ENCODE measurements around the gene ZBTB7C. TPM values are rescaled to one million over a fixed set of nuclear protein-coding genes. Genes with fewer than 3 reads are reported as not detected.

The ZBTB7C gene
- total and polyA plus RNA-seq, 2 of the 8 experiments (the other 6 are each of a cell fraction or from before 2014, with no cell fraction given), result 0.15 to 0.45 TPM

DNA sequence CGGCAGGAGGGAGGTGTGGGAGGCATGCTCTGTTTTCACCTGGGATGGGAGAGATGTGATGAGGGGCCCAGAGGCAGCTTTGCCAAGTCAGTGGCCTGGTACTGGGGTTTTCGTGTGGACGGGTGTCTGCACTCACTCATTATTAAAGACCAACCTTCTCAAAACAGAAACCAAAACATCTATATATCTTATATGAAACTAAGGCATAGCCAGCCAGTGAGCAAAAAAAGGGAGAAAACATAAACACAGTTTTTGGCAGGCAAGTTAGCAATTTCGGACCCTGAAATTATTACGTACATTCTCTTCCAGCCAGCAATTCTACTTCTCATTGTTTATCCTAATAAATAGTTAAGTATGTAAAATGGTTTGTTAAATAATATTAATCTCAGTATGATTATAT, 297.6 kb downstream of the ZBTB7C start:
- Histone ChIP-seq H3K36me3 (ENCODE audit: control insufficient read depth in 2 of 4, insufficient read depth in 4 of 4, low read length in 3 of 4) (no peaks in the 10 kb centered on the region), H4K20me1 (replicated peaks in 1 of 2; ENCODE audit: control insufficient read depth in 1 of 2, insufficient read depth in 2 of 2, low read length in 2 of 2) (no peaks in the 10 kb centered on the region), H2AFZ (ENCODE audit: low read length) (no peak overlapping the region), H2BK120ac (replicated peaks; ENCODE audit: low read depth, low read length) (no peak overlapping the region), H3K9me3 (ENCODE audit: insufficient read depth in 2 of 2, low read depth in 1 of 2, low read length in 1 of 2) (no peaks in the 10 kb centered on the region), H2BK12ac (ENCODE audit: low read depth, low read length) (no peak overlapping the region), H3K18ac (ENCODE audit: extremely low read depth, low read length) (no peak overlapping the region), H3K23me2 (ENCODE audit: low read depth, low read length) (peaks cover 5% of the 10 kb centered on the region; the same call in 1 of the 2 replicates), H3K4me3 (ENCODE audit: extremely low read depth in 1 of 4, insufficient read depth in 2 of 4, low read depth in 3 of 4, low read length in 4 of 4) (no peak overlapping the region), H3K79me1 (ENCODE audit: low read depth, low read length) (no peaks in the 10 kb centered on the region), H3K27me3 (replicated peaks in 1 of 4; ENCODE audit: control insufficient read depth in 3 of 4, extremely low read depth in 1 of 4, insufficient read depth in 3 of 4, low read length in 3 of 4) (peaks cover 0 to 2% (median 0%) of the 10 kb centered on the region in 4 experiments; a peak in 3 of 7 replicates), H3K9ac (replicated peaks in 1 of 4; ENCODE audit: extremely low read depth in 1 of 4, low read depth in 3 of 4, low read length in 3 of 4) (no peak overlapping the region), H3K4me2 (ENCODE audit: insufficient read depth in 1 of 2, low read depth in 2 of 2, low read length in 2 of 2) (no peak overlapping the region), H4K91ac (replicated peaks; ENCODE audit: insufficient read length, low read length) (no peak overlapping the region), H2BK5ac (ENCODE audit: low read depth, low read length) (no peak overlapping the region), H3K56ac (replicated peaks; ENCODE audit: insufficient read length, low read depth, low read length) (no peak overlapping the region), H3K14ac (ENCODE audit: insufficient read length) (no peak overlapping the region), H4K8ac (ENCODE audit: extremely low read depth, insufficient read depth, low read length) (no peak overlapping the region), H2BK15ac (ENCODE audit: low read length) (no peak overlapping the region), H3K79me2 (ENCODE audit: control insufficient read depth in 1 of 2, insufficient read depth in 2 of 2, low read length in 2 of 2) (no peaks in the 10 kb centered on the region), H2BK20ac (ENCODE audit: low read length) (no peak overlapping the region), H2AK5ac (ENCODE audit: low read depth, low read length) (no peak overlapping the region), H3K27ac (ENCODE audit: low read depth, low read length) (no peak overlapping the region), H3K4ac (replicated peaks; ENCODE audit: insufficient read length, low read depth, low read length) (no peak overlapping the region), H3K4me1 (replicated peaks in 1 of 4; ENCODE audit: control insufficient read depth in 3 of 4, insufficient read depth in 4 of 4, low read length in 3 of 4) (peaks cover 0 to 12% (median 6%) of the 10 kb centered on the region in 4 experiments; a peak in 5 of 7 replicates), H3K23ac (ENCODE audit: insufficient read length) (no peak overlapping the region), H4K5ac (ENCODE audit: insufficient read length, low read depth, low read length) (no peak overlapping the region)
- ChIA-PET POLR2A (ENCODE audit: partially characterized antibody) (no interaction called here), CTCF (ENCODE audit: partially characterized antibody) (interaction anchor here (0.7 to 1.0 kb wide), 2 partner anchors 10 to 184 kb away, joined by 3 to 4 read pairs; no protein-coding TSS in a partner anchor)
- FAIRE-seq (no peak), DNase-seq (ENCODE audit: low read depth in 1 of 2, low spot score in 2 of 2) (no peak)
- WGBS, 2 experiments (ENCODE audit: extremely low coverage in 1 of 2, insufficient coverage in 1 of 2, insufficient read length in 1 of 2, insufficient replicate concordance in 2 of 2, low coverage in 1 of 2, low lambda C conversion rate in 2 of 2, missing lambda C conversion rate in 1 of 2), result 83% methylated on average over 5 of the region's 5 CpGs; no CpG with 5 or more reads in 1 of the 2 experiments
- no peak for TF ChIP-seq BACH1 (IDR thresholded peaks at IDR 0.05; ENCODE audit: low read length)
- no peak for TF ChIP-seq HDAC2 (IDR thresholded peaks at IDR 0.05; ENCODE audit: borderline replicate concordance in 1 of 2, low read depth in 2 of 2, low read length in 2 of 2)
- TF ChIP-seq CBX5 (IDR thresholded peaks at IDR 0.05; ENCODE audit: low read depth, low read length), result no peak
- TF ChIP-seq E2F6 (IDR thresholded peaks at IDR 0.05), result no peak
- no peak for TF ChIP-seq BRCA1 (IDR thresholded peaks at IDR 0.05; ENCODE audit: low read depth, low read length)
- no peak for TF ChIP-seq CHD2 (IDR thresholded peaks at IDR 0.05; ENCODE audit: low read length)
- TF ChIP-seq TBP (IDR thresholded peaks at IDR 0.05; ENCODE audit: low read depth, low read length), result no peak
- TF ChIP-seq HDAC6 (IDR thresholded peaks at IDR 0.05; ENCODE audit: low read depth, low read length), result no peak
- TF ChIP-seq BCL11A (IDR thresholded peaks at IDR 0.05; ENCODE audit: low read depth in 2 of 2, low read length in 2 of 2), result no peak
- no peak for TF ChIP-seq CEBPB (IDR thresholded peaks at IDR 0.05; ENCODE audit: low read depth, low read length)
- TF ChIP-seq CTBP2 (IDR thresholded peaks at IDR 0.05; ENCODE audit: borderline replicate concordance, insufficient read depth, insufficient read length, low read length), result no peak
- no peak for TF ChIP-seq RXRA (IDR thresholded peaks at IDR 0.05; ENCODE audit: insufficient read depth, low read depth, low read length)
- TF ChIP-seq MAX (IDR thresholded peaks at IDR 0.05), result no peak
- no peak for TF ChIP-seq EZH2 (IDR thresholded peaks at IDR 0.05; ENCODE audit: low read depth, low read length, severe bottlenecking)
